DOHH2 (cell line): Measurements from ENCODE around the gene PXMP2.

ENCODE experiments used
- H3F3A ChIP-seq: fragments of 200-600 bp; sonication (generic), shearing (Covaris generic); 2 replicates; pipeline ENCODE4 v1.6.0; 2016; ENCODE audit warnings: antibody characterized with exemption, mild to moderate bottlenecking; ENCODE audit not compliant: control insufficient read depth, insufficient read depth
- H3K27ac ChIP-seq: fragments of 200-600 bp; sonication (generic); 2 replicates; pipeline ENCODE4 v1.5.1; 2014; ENCODE audit warnings: low read depth, mild to moderate bottlenecking, low read length, moderate library complexity
- H3K27me3 ChIP-seq: fragments of 200-600 bp; sonication (generic); 2 replicates; pipeline ENCODE4 v1.6.1; 2014; ENCODE audit warnings: mild to moderate bottlenecking, low read length, mixed read lengths; ENCODE audit not compliant: control insufficient read depth
- H3K36me3 ChIP-seq: fragments of 200-600 bp; sonication (generic); 2 replicates; pipeline ENCODE4 v1.6.1; 2014; ENCODE audit warnings: mild to moderate bottlenecking, low read length, moderate library complexity, mixed read lengths; ENCODE audit not compliant: control insufficient read depth
- H3K4me1 ChIP-seq: fragments of 200-600 bp; sonication (generic); 2 replicates; pipeline ENCODE4 v1.6.1; 2014; ENCODE audit warnings: mild to moderate bottlenecking, low read length, mixed read lengths; ENCODE audit not compliant: control insufficient read depth
- H3K4me2 ChIP-seq: fragments of 200-600 bp; sonication (generic); 2 replicates; pipeline ENCODE4 v1.6.0; 2014; ENCODE audit warnings: mild to moderate bottlenecking, low read length, moderate library complexity
- H3K4me3 ChIP-seq: fragments of 200-600 bp; sonication (generic); 2 replicates; pipeline ENCODE4 v1.5.1; 2014; ENCODE audit warnings: mild to moderate bottlenecking, low read length, mixed read lengths
- H3K79me2 ChIP-seq: fragments of 200-600 bp; sonication (generic); 2 replicates; pipeline ENCODE4 v1.6.1; 2014; ENCODE audit warnings: mild to moderate bottlenecking, low read length, mixed read lengths; ENCODE audit not compliant: control insufficient read depth
- H3K9me2 ChIP-seq: fragments of 200-600 bp; sonication (generic); replicated peaks from 2 replicates; pipeline ENCODE4 v1.6.1; 2014; ENCODE audit warnings: mild to moderate bottlenecking, low read length, mixed read lengths; ENCODE audit not compliant: control insufficient read depth
- H3K9me3 ChIP-seq: fragments of 200-600 bp; sonication (generic); 2 replicates; pipeline ENCODE4 v1.6.1; 2014; ENCODE audit warnings: antibody characterized with exemption, low read length, mixed read lengths; ENCODE audit not compliant: control insufficient read depth, insufficient read depth
- H4K20me1 ChIP-seq: fragments of 200-600 bp; sonication (generic); 2 replicates; pipeline ENCODE4 v1.6.0; 2014; ENCODE audit warnings: low read depth, mild to moderate bottlenecking, antibody characterized with exemption, low read length, moderate library complexity; ENCODE audit not compliant: control insufficient read depth, insufficient read depth
- CTCF ChIP-seq: fragments of 200-600 bp; sonication (generic); IDR thresholded peaks from one replicate; pipeline ENCODE4 v1.5.1; 2014; ENCODE audit warnings: antibody characterized with exemption, mild to moderate bottlenecking, low read depth, low read length; ENCODE audit not compliant: poor library complexity, severe bottlenecking
- EZH2phosphoT487 ChIP-seq: fragments of 200-600 bp; sonication (generic); IDR thresholded peaks from 2 replicates; pipeline ENCODE4 v1.6.1; 2017; ENCODE audit warnings: borderline replicate concordance, mild to moderate bottlenecking, antibody characterized with exemption, low read length, moderate library complexity, mixed read lengths

The PXMP2 gene

GRCh38 chr12:132708150-132708549 is 20.8 kb downstream of the PXMP2 start:
- peaks cover 25% of the 10 kb centered on the region for H3K4me1 ChIP-seq
- no peaks in the 10 kb centered on the region for H3K9me3 ChIP-seq
- peaks cover 76% of the 10 kb centered on the region for H3K79me2 ChIP-seq
- no peaks in the 10 kb centered on the region for H3K27me3 ChIP-seq
- TF ChIP-seq CTCF = no peak
- H4K20me1 ChIP-seq = 0 out of 2 replicates have a peak, but pooled peaks cover 3% of the 10 kb centered on the region
- H3K9me2 ChIP-seq = no peaks in the 10 kb centered on the region
- no peak overlapping the region for H3K4me3 ChIP-seq
- H3F3A ChIP-seq = peaks cover 8% of the 10 kb centered on the region
- H3K36me3 ChIP-seq = peaks cover 48% of the 10 kb centered on the region
- no peak overlapping the region for H3K27ac ChIP-seq
- peak overlapping the region; percentile 6; the same call in 1 of the 2 replicates for H3K4me2 ChIP-seq

GRCh38 chr12:132710043-132710404 is 22.6 kb downstream of the PXMP2 start:
- Histone ChIP-seq H3K9me3 (no peaks in the 10 kb centered on the region), H3K27me3 (no peaks in the 10 kb centered on the region), H3K79me2 (peaks cover 80% of the 10 kb centered on the region), H3F3A (peaks cover 8% of the 10 kb centered on the region; the same call in 1 of the 2 replicates), H3K27ac (peak overlapping the region; percentile 77), H3K4me2 (peak overlapping the region; percentile 70), H3K36me3 (peaks cover 49% of the 10 kb centered on the region), H3K4me3 (peak overlapping the region; percentile 80), H3K4me1 (peaks cover 23% of the 10 kb centered on the region; the same call in 1 of the 2 replicates), H3K9me2 (no peaks in the 10 kb centered on the region), H4K20me1 (0 out of 2 replicates have a peak, but pooled peaks cover 7% of the 10 kb centered on the region)
- TF ChIP-seq EZH2phosphoT487 (no peak), CTCF (no peak)

GRCh38 chr12:132710405-132711079 is 23.2 kb downstream of the PXMP2 start, which contains the start of gene PGAM5:
Gene PGAM5, plus strand, starts transcription at chr12:132710842. Its CDS starts 35 bp downstream, at chr12:132710877.
- Histone ChIP-seq H3K9me3 (no peaks in the 10 kb centered on the region), H3K79me2 (peaks cover 82% of the 10 kb centered on the region), H4K20me1 (0 out of 2 replicates have a peak, but pooled peaks cover 7% of the 10 kb centered on the region), H3K27ac (peak within 1 kb of the TSS; percentile 77), H3K9me2 (no peaks in the 10 kb centered on the region), H3K4me3 (peak within 1 kb of the TSS; percentile 80), H3K36me3 (peaks cover 51% of the 10 kb centered on the region), H3K27me3 (no peaks in the 10 kb centered on the region), H3K4me1 (peaks cover 23% of the 10 kb centered on the region; the same call in 1 of the 2 replicates), H3K4me2 (peak within 1 kb of the TSS; percentile 70), H3F3A (peaks cover 8% of the 10 kb centered on the region; the same call in 1 of the 2 replicates)
- no peak for TF ChIP-seq EZH2phosphoT487
- TF ChIP-seq CTCF = no peak
